K562 (cell line): ENCODE data around the gene FAM24B. TPM values are rescaled to one million over a fixed set of nuclear protein-coding genes. Genes with fewer than 3 reads are reported as not detected.

Experiments used
- ARHGAP35 ChIP-seq: fragments of 450-650 bp; IDR thresholded peaks from 2 replicates; pipeline ENCODE4 v1.6.1; 2018; ENCODE audit not compliant: partially characterized antibody
- ATF6 ChIP-seq: sonication (generic); formaldehyde crosslinking; IDR thresholded peaks from 2 replicates; pipeline ENCODE4 v1.4.0; 2020; ENCODE audit warnings: mild to moderate bottlenecking, missing genetic modification reagents
- FIP1L1 ChIP-seq: fragments of 200-400 bp; formaldehyde crosslinking; IDR thresholded peaks from 2 replicates; pipeline ENCODE4 v1.6.1; 2018; ENCODE audit warnings: mild to moderate bottlenecking, low read depth, low read length; ENCODE audit not compliant: poor library complexity, severe bottlenecking
- MCM3 ChIP-seq: fragments of 450-650 bp; IDR thresholded peaks from 2 replicates; pipeline ENCODE4 v1.6.1; 2016
- RBM39 ChIP-seq: fragments of 200-400 bp; formaldehyde crosslinking; optimal IDR thresholded peaks from 2 replicates; pipeline ENCODE3; 2018; ENCODE audit warnings: low read depth, low read length
- SETDB1 ChIP-seq: IDR thresholded peaks from one replicate; pipeline ENCODE4 v1.6.1; 2012; ENCODE audit warnings: low read length, control low read depth, inconsistent platforms
- U2AF1 ChIP-seq: fragments of 200-400 bp; formaldehyde crosslinking; optimal IDR thresholded peaks from 2 replicates; pipeline ENCODE3; 2017; ENCODE audit warnings: mild to moderate bottlenecking, low read depth, low read length, moderate library complexity
- ZNF561 ChIP-seq: fragments of 450-650 bp; formaldehyde crosslinking; conservative IDR thresholded peaks from 2 replicates; pipeline ENCODE4 v1.4.0; 2020; ENCODE audit warnings: mild to moderate bottlenecking, moderate library complexity
- ZNF589 ChIP-seq: fragments of 200-800 bp; sonication (Bioruptor generic); IDR thresholded peaks from 2 replicates; pipeline ENCODE4 v1.6.1; 2016; ENCODE audit warnings: low read depth, missing genetic modification characterization, missing compliant biosample characterization
- ZNF655 ChIP-seq: fragments of 250-450 bp; sonication (Bioruptor Pico); IDR thresholded peaks from 2 replicates; pipeline ENCODE4 v1.5.0; 2021
- ZNF699 ChIP-seq: fragments of 250-450 bp; sonication (Bioruptor Pico); IDR thresholded peaks from 2 replicates; pipeline ENCODE4 v1.8.0; 2021; ENCODE audit warnings: mild to moderate bottlenecking, moderate library complexity; ENCODE audit not compliant: insufficient replicate concordance
- ZNF780A ChIP-seq: fragments of 250-450 bp; sonication (Bioruptor Pico); IDR thresholded peaks from 2 replicates; pipeline ENCODE4 v1.5.0; 2021; ENCODE audit warnings: mild to moderate bottlenecking
- ZNF830 ChIP-seq: fragments of 250-450 bp; sonication (Bioruptor Pico); IDR thresholded peaks from 2 replicates; pipeline ENCODE4 v1.5.0; 2021; ENCODE audit warnings: mild to moderate bottlenecking
- polyA plus RNA-seq, 8 experiments: library from polyadenylated mRNA; depleted of rRNA in 4 of 8; stranded (reverse) in 5 of 8; unstranded in 3 of 8; fragments of >200 nt; fragmentation: Nextera tagmentation in 2 of 8; fragmentation: Illumina TruSeq in 1 of 8; extraction: Ambion mirVana in 2 of 8; extraction: Trizol in 1 of 8; gene quantifications; 2 replicates each; pipeline versions ENCODE4 v1.2.1 to v1.2.3, GENCODE V29; 2011 to 2014; ENCODE audit warnings: inconsistent platforms in 1 of 8, missing spikeins in 1 of 8
- total RNA-seq, 7 experiments: library from RNA; depleted of rRNA in 6 of 7; stranded (reverse); fragments of >200 nt in 6 of 7; fragmentation: Illumina TruSeq in 2 of 7; extraction: Trizol in 2 of 7; gene quantifications; 2 replicates each; pipeline versions ENCODE4 v1.2.1 to v1.2.3, GENCODE V29; 2011 to 2021; ENCODE audit warnings: low replicate concordance in 1 of 7

The FAM24B gene
- total and polyA plus RNA-seq, 9 of the 15 experiments (the other 6 are each of a cell fraction or from before 2014, with no cell fraction given) = 6.0 to 19.6 (median 9.2) TPM

GRCh38 chr10:122915700-122916099 is 36.3 kb upstream of the FAM24B start (continued):
- TF ChIP-seq ZNF655 (CRISPR knock-in tag) (no peak), ZNF561 (no peak), U2AF1 (no peak), ZNF830 (CRISPR knock-in tag) (no peak), ZNF780A (CRISPR knock-in tag) (no peak), FIP1L1 (no peak), ZNF699 (CRISPR knock-in tag) (no peak), RBM39 (no peak), ARHGAP35 (no peak), ZNF589 (CRISPR knock-in tag) (no peak), MCM3 (no peak), SETDB1 (no peak), ATF6 (CRISPR knock-in tag) (no peak)
